ENCODE results near the gene AP1G1.
"Not testable (repeated sequence)": the region's sequence is repeated elsewhere in the genome, so short reads cannot be mapped to it uniquely, and the experiment has no call there.

The AP1G1 gene

GRCh38 chr16:71703333-71703732, 105.3 kb downstream of the AP1G1 start:
- no peak for DNase-seq (ENCODE audit: low read depth in 2 of 2)

GRCh38 chr16:71700831-71701230, 107.8 kb downstream of the AP1G1 start:
- DNase-seq (ENCODE audit: low read depth in 2 of 2), result no peak

GRCh38 chr16:71698491-71698890, 110.1 kb downstream of the AP1G1 start:
- DNase-seq (ENCODE audit: low read depth in 2 of 2), result no peak

GRCh38 chr16:71693164-71693563, 115.5 kb downstream of the AP1G1 start:
- no peak for DNase-seq (ENCODE audit: low read depth in 2 of 2)

- DNase-seq (ENCODE audit: low read depth in 2 of 2), result no peak
These were observed 118.7 kb downstream of the AP1G1 start for GRCh38 chr16:71689901-71690300.

- no peak for DNase-seq (ENCODE audit: low read depth in 2 of 2)
These were observed 120.8 kb downstream of the AP1G1 start for GRCh38 chr16:71687861-71688260.

- DNase-seq (ENCODE audit: low read depth in 2 of 2), result not testable (repeated sequence)
These were observed 124.4 kb downstream of the AP1G1 start for GRCh38 chr16:71684280-71684679.

- DNase-seq (ENCODE audit: low read depth in 2 of 2), result no peak
These were observed 127.3 kb downstream of the AP1G1 start for GRCh38 chr16:71681360-71681759.
